ENCODE measurements around the gene RSPO1.
A peak's percentile ranks its signal among the peaks of the same experiment; 100 is the strongest.

RSPO1 gene

GRCh38 chr1:37656881-37657280, 22.2 kb upstream of the RSPO1 start:
- no peak for DNase-seq

DNA sequence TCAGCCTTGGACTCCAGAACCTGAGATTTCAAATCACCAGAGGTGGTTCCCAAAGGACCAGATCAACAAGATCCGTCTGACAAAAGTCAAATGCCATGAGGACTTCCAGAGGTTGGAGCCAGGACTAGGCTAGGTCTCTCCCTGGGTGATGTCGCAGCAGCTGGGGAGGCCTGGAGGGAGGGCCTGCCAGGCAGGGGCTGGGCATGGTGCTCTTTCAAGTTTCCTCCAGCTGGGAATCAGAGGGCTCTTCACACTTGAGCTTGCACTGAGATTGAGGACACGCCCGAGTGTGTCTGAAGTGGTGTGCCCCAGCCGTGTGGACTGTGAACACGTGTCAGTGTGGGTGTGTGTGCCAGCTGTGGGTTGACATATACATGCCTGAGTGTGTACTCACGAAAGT, 21.3 kb upstream of the RSPO1 start:
- DNase-seq = no peak

DNA sequence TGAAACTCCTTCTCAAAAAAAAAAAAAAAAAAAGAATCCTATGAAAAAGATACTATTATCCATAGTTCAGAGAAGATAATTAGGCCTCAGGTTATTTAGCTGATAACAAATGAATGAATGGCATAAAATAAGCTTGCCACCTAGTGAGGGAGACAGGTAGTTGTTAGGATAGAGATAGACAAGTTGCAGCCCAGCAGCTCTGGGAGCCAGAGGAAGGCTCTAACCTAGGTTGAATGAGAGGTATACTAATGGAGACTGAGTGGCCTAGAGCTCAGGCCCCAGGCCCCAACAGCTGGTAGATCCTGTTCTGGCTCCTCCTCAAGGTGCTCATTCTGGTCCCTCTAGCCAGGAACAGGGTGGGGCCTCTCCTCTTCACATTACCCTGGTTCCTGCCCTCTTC, 20.6 kb upstream of the RSPO1 start:
- no peak for DNase-seq

DNA sequence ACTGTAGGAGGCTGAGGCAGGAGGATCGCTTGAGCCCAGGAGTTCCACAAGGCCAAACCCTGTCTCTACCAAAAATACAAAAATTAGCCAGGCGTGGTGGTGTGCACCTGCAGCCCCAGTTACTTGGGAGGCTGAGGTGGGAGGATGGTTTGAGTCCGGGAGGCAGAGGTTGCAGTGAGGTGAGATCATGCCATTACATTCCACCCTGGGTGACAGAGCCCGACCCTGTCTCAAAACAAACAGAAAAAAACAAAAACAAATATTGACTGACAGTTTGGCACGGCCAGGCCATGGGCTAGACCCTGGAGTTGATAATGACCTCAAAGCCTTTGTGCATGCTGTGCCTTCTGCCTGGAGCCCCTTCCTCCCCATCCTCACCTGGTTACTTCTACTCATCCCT, 19.2 kb upstream of the RSPO1 start:
- no peak for DNase-seq

- no peak for DNase-seq
These were observed 18.3 kb upstream of the RSPO1 start for GRCh38 chr1:37652976-37653375.

- DNase-seq = no peak
These were observed 17.1 kb upstream of the RSPO1 start for GRCh38 chr1:37651803-37652202.

GRCh38 chr1:37650721-37651120, 16.0 kb upstream of the RSPO1 start:
- no peak for DNase-seq

- DNase-seq = no peak
These were observed 15.5 kb upstream of the RSPO1 start for GRCh38 chr1:37650173-37650572.

DNA sequence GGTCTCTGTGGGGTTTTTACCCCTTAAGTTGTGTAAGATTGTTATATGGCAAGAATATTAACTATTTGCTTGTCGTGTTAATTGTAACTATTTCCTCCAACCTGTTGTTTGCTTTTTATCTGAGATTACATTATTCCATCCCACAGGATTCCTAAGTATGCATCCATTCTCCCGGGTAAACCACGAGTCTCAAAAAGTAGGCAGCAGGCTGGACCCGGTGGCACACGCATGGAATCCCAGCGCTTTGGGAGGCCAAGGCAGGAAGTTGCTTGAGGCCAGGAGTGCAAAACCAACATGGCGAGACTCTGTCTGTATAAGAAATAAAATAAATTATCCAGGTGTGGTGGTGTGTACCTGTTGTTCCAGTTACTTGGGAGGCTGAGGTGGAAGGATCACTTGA, 12.6 kb upstream of the RSPO1 start:
- no peak for DNase-seq

DNA sequence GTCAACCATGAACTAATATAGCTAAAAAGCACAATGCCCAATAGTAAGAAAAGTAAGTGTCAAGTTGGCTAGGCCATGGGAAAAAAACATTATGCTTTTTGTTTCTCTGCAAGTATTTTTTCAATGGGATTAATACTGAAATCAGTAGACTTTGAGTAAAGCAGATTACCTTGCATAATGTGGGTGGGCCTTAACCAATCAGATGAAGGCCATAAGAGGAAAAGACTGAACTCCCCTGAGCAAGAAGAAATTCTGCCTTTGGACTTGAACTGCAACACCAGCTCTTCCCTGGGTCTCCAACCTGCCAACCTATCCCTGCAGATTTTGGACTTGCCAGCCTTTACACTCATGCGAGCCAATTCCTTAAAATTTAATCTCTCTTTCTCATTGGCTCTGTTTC, 6.4 kb upstream of the RSPO1 start:
- DNase-seq = no peak

GRCh38 chr1:37636435-37636834, 1.7 kb upstream of the RSPO1 start:
- DNase-seq = no peak

DNA sequence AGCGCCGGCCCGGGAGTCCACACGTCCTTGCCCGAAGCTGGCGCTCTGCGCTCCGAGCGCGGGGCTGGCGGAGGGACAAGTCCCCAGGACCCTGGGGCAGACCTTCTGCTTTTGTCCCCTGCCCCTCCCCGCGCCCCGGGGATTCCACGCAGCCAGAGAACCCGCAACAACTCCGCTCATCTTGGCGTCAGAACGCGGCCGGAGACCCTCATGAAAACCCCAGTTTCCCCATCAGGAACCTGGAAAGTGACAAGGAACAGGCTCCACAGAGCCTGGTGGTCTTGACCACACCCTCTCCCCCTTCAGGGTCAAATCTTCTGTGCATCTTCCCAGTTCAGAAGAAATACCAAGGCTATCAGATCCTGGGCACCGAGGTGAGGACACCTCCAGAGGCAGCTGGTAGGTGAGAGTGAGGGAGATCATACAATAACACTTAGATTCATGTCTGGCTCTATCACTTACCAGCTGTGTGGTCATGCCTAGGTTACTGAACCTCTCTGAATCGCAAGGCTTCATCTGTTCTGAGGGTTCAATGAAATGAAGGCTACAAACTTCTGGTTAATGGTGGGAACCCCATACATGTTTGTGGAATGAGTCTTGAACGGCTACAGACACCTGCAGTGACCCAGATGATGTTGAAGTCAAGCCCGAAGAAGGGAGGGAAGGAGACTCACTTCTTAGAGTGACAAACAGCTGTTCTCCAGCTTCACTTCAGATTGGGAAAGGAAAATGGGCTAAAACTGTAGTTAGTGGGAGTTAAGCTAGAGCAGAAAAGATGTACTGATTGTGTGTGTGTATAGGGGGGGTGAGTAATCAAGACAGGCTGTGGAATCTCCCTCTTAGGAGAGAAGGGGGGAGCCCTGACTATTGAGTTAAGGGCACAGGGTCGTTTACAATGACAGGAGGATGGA, 555 bp upstream of the RSPO1 start:
- no peak for DNase-seq

- DNase-seq = no peak
These were observed 801 bp downstream of the RSPO1 start for GRCh38 chr1:37633938-37634243.

GRCh38 chr1:37633040-37633937, 1.4 kb downstream of the RSPO1 start:
- no peak for DNase-seq

GRCh38 chr1:37631036-37631435, 3.7 kb downstream of the RSPO1 start:
- no peak for DNase-seq

DNA sequence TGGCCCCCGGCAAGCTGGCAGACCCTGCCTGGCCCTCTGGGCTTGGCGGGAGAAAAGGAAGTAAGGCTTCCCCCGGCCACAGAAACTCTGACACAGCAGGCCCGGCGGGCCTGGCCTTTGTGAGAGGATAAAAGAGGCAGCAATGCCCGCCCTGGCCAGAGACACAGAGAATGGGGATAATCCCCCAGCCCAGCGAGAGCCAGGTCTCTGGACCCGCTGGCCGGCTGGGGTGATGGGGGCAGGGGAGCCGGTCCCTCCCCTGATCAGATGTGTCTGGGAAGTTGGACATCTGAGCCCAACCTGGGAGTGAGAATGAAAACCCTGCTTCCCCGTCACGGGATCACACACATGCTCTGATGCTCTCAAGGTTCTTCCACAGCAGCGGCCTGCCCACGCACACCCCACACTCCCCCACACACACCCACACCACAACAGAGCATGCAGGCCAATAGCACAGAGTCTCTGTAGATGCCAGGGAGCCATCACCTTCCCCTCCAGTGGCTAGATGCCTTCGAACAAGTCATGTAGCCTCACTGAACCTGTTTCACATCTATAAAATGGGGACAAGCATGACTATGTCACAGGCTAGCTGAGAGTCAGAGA, 4.2 kb downstream of the RSPO1 start:
- no peak for DNase-seq

DNA sequence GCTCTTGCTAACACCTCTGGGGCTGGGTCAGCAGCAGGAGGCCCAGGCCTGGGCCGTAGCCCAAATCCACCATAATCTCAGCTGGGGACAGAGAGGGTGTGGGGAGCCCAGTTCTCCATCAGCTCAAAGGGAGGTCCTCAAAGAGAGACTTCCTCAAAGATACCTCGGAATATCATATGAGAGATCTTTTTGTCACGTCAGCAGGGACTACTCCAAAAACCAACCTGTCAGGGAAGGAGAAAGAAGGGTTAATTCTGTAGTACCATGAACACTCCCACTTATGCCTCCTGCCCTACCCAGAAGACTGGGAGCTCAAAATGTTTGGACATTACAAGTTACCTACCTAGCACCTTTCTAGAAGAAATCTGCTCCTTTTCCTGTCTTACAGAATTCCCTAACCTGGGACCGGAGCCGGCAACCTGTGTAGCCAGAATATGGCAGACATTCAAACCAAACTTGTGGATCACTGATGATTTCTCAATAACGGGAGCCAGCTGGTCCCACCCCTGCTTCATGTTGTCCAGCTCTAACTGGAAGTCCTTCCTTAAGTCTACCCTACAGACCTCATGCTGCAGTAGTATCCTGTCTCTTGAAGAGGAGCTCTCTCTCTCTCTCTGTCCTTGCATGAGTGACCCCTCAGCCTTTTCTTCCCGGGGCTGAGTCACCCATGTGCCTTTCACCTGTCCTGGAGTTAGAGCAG, 4.8 kb downstream of the RSPO1 start:
- no peak for DNase-seq

DNA sequence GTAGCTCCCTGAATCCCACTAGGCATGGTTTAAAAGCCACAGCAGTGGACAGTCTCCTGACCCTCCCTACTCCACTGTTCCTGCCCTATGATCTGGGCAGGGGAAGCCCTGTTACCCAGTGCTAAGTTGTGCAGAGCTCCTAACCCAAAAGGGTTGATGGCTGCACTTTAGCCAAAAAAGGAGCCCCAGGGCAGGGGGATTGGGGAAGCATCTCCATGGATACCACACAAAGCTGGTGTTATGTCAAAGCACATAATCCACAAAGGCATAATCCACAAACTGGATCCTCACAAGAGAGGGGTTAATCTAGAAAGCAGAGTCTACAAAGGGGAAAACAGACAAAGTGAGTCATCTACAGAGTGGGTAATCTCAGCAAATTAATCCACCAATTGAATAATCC, 5.7 kb downstream of the RSPO1 start:
- no peak for DNase-seq

- DNase-seq = no peak
These were observed 6.6 kb downstream of the RSPO1 start for GRCh38 chr1:37628026-37628556.

- no peak for DNase-seq
These were observed 12.6 kb downstream of the RSPO1 start for GRCh38 chr1:37622131-37622530.

GRCh38 chr1:37621326-37621870, 13.3 kb downstream of the RSPO1 start:
- DNase-seq = no peak

DNA sequence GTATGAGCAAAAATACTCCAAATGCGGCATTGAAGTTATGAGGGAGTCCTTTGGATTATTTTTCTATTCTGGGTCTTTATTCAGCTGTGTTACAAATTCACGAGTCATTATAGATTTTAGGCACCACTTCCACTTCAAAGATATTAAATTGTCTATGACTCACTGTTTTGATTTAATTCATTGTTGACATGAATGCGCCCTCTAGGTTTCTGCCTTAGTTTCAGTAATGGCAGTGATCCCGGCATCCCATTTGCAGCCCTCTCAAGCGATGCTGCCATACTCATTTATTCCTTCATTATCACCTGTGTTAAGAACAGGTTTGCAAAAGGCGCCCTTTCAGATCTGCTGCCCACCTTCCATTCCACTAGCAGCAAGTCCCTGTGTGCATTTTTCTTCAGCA, 14.0 kb downstream of the RSPO1 start:
- peak; percentile 3 for DNase-seq

Measured in fibroblast of skin of back (primary cell).